A673 (cell line): ENCODE data around the gene SSBP3. TPM values are rescaled to one million over a fixed set of nuclear protein-coding genes. Genes with fewer than 3 reads are reported as not detected.

Source experiments
- BruUV-seq: library from RNA; stranded (reverse); fragments of 400-500 nt; replicated peaks from 2 replicates; lab custom pipeline; 2021; lab: Mats Ljungman, UMichigan
- CTCF ChIA-PET: fragments of 300-600 bp; sonication (Branson Sonifier 250); formaldehyde crosslinking; loops from one replicate; lab custom pipeline; 2022; ENCODE audit warnings: antibody characterized with exemption; lab: Charles Lee
- POLR2A ChIA-PET: fragments of 300-600 bp; sonication (Branson Sonifier 250); formaldehyde crosslinking; loops from one replicate; lab custom pipeline; 2022; ENCODE audit warnings: antibody characterized with exemption; ENCODE audit not compliant: low non-redundant PET; lab: Charles Lee
- DNase-seq: peaks from one replicate; pipeline ENCODE4 v3.0.0-alpha.2; 2015; ENCODE audit warnings: low spot score
- H3K27ac ChIP-seq: fragments of 200-600 bp; sonication (generic); 2 replicates; pipeline ENCODE4 v1.5.1; 2016; ENCODE audit warnings: mixed run types, low read depth, mild to moderate bottlenecking, mixed read lengths, antibody characterized with exemption, low read length; ENCODE audit not compliant: poor library complexity, severe bottlenecking
- H3K27me3 ChIP-seq: fragments of 200-600 bp; sonication (generic); replicated peaks from 2 replicates; pipeline ENCODE4 v1.6.1; 2017; ENCODE audit warnings: mixed run types, low read depth, mild to moderate bottlenecking, mixed read lengths, antibody characterized with exemption, low read length; ENCODE audit not compliant: insufficient read depth, poor library complexity
- H3K36me3 ChIP-seq: fragments of 200-600 bp; sonication (generic); 2 replicates; pipeline ENCODE4 v1.6.1; 2016; ENCODE audit warnings: mixed run types, mild to moderate bottlenecking, mixed read lengths, antibody characterized with exemption, low read length; ENCODE audit not compliant: insufficient read depth, poor library complexity, severe bottlenecking
- H3K4me1 ChIP-seq: fragments of 200-600 bp; sonication (generic); 2 replicates; pipeline ENCODE4 v1.6.1; 2017; ENCODE audit warnings: mixed run types, mild to moderate bottlenecking, mixed read lengths, antibody characterized with exemption, low read length; ENCODE audit not compliant: insufficient read depth, poor library complexity, severe bottlenecking
- H3K4me3 ChIP-seq: fragments of 200-600 bp; sonication (generic); 2 replicates; pipeline ENCODE4 v1.5.1; 2016; ENCODE audit warnings: low read depth, mixed run types, mild to moderate bottlenecking, mixed read lengths, low read length; ENCODE audit not compliant: poor library complexity, severe bottlenecking
- H3K9me3 ChIP-seq: fragments of 200-600 bp; sonication (generic); 2 replicates; pipeline ENCODE4 v1.6.1; 2016; ENCODE audit warnings: mixed run types, low read depth, mild to moderate bottlenecking, mixed read lengths, antibody characterized with exemption, low read length; ENCODE audit not compliant: poor library complexity, severe bottlenecking
- EZH2 ChIP-seq: fragments of 200-600 bp; sonication (generic); IDR thresholded peaks from 2 replicates; pipeline ENCODE4 v1.6.1; 2017; ENCODE audit warnings: borderline replicate concordance, low read depth, mild to moderate bottlenecking, mixed read lengths, antibody characterized with exemption, low read length; ENCODE audit not compliant: poor library complexity, severe bottlenecking
- intact Hi-C: fragments of 100-400 bp; cut with micrococcal nuclease; formaldehyde crosslinking; loops from one replicate; pipeline ENCODE4 v1.10.0; 2022; ENCODE audit not compliant: unreplicated experiment
- total RNA-seq: library from RNA; stranded (reverse); gene quantifications from 2 replicates; pipeline ENCODE4 v1.2.3, GENCODE V29; 2021
- TF ChIP-seq, protein P1 (sequence below): fragments of 300-800, 200-600 bp; sonication (generic); conservative IDR thresholded peaks from 2 replicates; pipeline ENCODE4 v1.5.1; 2017; ENCODE audit warnings: low read depth, mild to moderate bottlenecking, antibody characterized with exemption, low read length, moderate library complexity, mixed read lengths

SSBP3 gene
- total RNA-seq, 1 experiment from 2014 or later, result 43.0 TPM

DNA sequence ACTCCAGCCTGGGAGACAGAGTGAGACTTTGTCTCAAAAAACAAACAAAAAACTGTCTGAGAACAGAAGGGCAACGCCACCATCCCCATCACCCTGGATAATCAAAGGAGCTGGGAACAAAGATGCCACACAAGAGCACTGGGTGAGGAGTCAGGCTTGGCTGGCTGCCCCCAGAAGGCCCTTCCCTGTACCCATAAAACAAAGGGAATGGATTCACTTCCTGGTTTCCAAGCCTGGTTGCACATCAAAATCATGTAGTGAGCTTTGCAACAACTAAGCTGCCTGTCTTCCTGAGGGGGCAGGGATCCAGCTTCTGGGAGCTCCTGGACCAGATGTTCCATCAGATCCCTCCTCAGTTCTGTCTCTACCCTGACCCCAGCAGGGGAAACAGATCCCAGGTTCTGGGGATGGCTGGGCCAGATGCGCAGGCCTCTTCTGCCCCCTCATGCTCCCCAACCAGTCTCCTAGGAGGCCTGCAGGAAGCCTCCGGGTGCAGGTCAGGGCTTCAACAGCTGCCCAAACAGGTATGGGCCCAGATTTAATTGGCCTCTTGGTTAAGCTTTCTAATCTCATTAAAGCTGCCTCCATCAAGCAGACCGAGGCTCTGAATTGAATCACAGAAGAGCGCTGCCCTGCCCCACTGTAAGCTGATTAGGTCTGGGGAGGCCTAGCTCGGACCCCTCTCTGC is 108.5 kb downstream of the SSBP3 start:
- no peaks in the 10 kb centered on the region for H3K27me3 ChIP-seq
- CTCF ChIA-PET, result no interaction called here
- no peak overlapping the region for H3K4me3 ChIP-seq

DNA sequence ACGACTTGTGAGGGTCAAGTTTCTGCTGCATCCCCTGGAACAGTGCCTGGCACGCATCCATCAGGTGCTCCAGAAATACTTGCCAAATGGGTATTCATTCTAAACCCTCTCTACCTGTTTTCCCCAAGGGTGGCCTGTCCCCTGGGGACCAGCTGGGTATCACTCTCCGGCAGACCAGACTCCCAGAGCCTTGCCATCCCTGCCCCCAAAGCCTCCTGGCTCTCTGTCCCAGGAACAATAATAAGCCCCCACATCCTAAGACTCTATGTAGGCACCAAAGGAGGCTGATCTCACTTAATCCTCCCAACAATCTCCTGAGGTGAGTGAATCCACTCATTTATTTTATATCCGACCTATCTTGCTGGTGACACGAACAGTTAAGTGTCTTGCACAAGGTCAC is 109.5 kb downstream of the SSBP3 start:
- no peak overlapping the region for H3K27ac ChIP-seq
- TF ChIP-seq EZH2, result no peak
- TF ChIP-seq, protein P1, sequence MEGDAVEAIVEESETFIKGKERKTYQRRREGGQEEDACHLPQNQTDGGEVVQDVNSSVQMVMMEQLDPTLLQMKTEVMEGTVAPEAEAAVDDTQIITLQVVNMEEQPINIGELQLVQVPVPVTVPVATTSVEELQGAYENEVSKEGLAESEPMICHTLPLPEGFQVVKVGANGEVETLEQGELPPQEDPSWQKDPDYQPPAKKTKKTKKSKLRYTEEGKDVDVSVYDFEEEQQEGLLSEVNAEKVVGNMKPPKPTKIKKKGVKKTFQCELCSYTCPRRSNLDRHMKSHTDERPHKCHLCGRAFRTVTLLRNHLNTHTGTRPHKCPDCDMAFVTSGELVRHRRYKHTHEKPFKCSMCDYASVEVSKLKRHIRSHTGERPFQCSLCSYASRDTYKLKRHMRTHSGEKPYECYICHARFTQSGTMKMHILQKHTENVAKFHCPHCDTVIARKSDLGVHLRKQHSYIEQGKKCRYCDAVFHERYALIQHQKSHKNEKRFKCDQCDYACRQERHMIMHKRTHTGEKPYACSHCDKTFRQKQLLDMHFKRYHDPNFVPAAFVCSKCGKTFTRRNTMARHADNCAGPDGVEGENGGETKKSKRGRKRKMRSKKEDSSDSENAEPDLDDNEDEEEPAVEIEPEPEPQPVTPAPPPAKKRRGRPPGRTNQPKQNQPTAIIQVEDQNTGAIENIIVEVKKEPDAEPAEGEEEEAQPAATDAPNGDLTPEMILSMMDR, result no peak
- H3K36me3 ChIP-seq, result no peaks in the 10 kb centered on the region
- ChIA-PET POLR2A (no interaction called here), CTCF (no interaction called here)
- no peaks in the 10 kb centered on the region for H3K9me3 ChIP-seq
- no peaks in the 10 kb centered on the region for H3K27me3 ChIP-seq
- peaks cover 16% of the 10 kb centered on the region for H3K4me1 ChIP-seq
- no peak for DNase-seq
- no TSS peak for BruUV-seq
- intact Hi-C loops, result no loop called here
- H3K4me3 ChIP-seq, result no peak overlapping the region

More for the DNA sequence above, 108.5 kb downstream of the SSBP3 start:
- Histone ChIP-seq H3K27ac (no peak overlapping the region), H3K4me1 (peaks cover 16% of the 10 kb centered on the region), H3K36me3 (no peaks in the 10 kb centered on the region), H3K9me3 (no peaks in the 10 kb centered on the region)
- POLR2A ChIA-PET, result no interaction called here
- TF ChIP-seq, protein P1, result no peak
- no peak for TF ChIP-seq EZH2
- no TSS peak for BruUV-seq
- intact Hi-C loops, result no loop called here
- DNase-seq, result no peak

DNA sequence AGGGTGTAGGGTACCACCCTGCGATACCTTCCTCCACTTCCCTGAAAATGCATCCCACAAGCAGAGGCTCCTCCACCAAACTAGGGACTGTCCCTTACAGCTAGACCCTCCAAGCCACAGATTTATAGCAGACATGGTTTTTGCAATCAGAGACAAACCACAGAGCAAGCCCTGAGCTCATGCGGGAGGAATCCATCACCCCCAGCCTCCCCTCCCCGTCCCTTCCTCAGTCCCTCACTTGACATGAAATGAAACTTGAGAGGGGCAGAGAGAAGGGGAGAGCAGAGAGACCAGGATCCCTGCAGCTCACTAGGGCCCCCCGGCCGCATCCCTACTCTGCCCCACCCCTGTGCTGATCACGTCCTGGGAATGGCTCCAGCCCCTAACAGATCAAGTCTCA is 111.3 kb downstream of the SSBP3 start:
- no peaks in the 10 kb centered on the region for H3K9me3 ChIP-seq
- H3K4me3 ChIP-seq, result no peak overlapping the region
- peaks cover 16% of the 10 kb centered on the region for H3K4me1 ChIP-seq
- no peaks in the 10 kb centered on the region for H3K27me3 ChIP-seq
- no peak overlapping the region for H3K27ac ChIP-seq
- intact Hi-C loops, result no loop called here
- no peak for DNase-seq
- ChIA-PET POLR2A (no interaction called here), CTCF (no interaction called here)
- no TSS peak for BruUV-seq
- TF ChIP-seq, protein P1, result no peak
- TF ChIP-seq EZH2, result no peak
- H3K36me3 ChIP-seq, result no peaks in the 10 kb centered on the region
